Small intestine (tissue), 7 donors: ENCODE data around the gene SMIM5. TPM values are rescaled to one million over a fixed set of nuclear protein-coding genes. Genes with fewer than 3 reads are reported as not detected.

Experiments used
- DNase-seq, 2 donors: peaks; one replicate each; pipeline versions ENCODE4 v3.0.0 to v3.0.0-alpha.2; 2013
- FAIRE-seq: peaks from 2 replicates; lab custom pipeline; 2012; peaks lifted over from hg19 to GRCh38; lab: Jason Lieb, UNC
- H3K27ac ChIP-seq, 3 donors: one replicate each; pipeline ENCODE4 v1.5.1; 2013; ENCODE audit warnings: low read length in 2 of 3, mild to moderate bottlenecking in 2 of 3, control low read depth in 1 of 3, inconsistent platforms in 1 of 3, low read depth in 1 of 3, moderate library complexity in 1 of 3
- H3K27me3 ChIP-seq, 3 donors: one replicate each; pipeline ENCODE4 v1.6.1; 2013; ENCODE audit warnings: low read length in 3 of 3, inconsistent platforms in 1 of 3; ENCODE audit not compliant: control insufficient read depth in 3 of 3, insufficient read depth in 3 of 3
- H3K36me3 ChIP-seq, 3 donors: one replicate each; pipeline ENCODE4 v1.6.1; 2013; ENCODE audit warnings: low read length in 3 of 3, inconsistent platforms in 1 of 3, low read depth in 1 of 3, mild to moderate bottlenecking in 1 of 3, moderate library complexity in 1 of 3; ENCODE audit not compliant: control insufficient read depth in 3 of 3, insufficient read depth in 2 of 3
- H3K4me1 ChIP-seq, 3 donors: one replicate each; pipeline ENCODE4 v1.6.1; 2013; ENCODE audit warnings: low read length in 2 of 3, inconsistent platforms in 1 of 3, low read depth in 1 of 3, mild to moderate bottlenecking in 1 of 3, moderate library complexity in 1 of 3; ENCODE audit not compliant: control insufficient read depth in 3 of 3, insufficient read depth in 2 of 3
- H3K4me3 ChIP-seq, 3 donors: one replicate each; pipeline ENCODE4 v1.5.1; 2013; ENCODE audit warnings: low read length in 3 of 3, control low read depth in 1 of 3, inconsistent platforms in 1 of 3, low read depth in 1 of 3, mild to moderate bottlenecking in 1 of 3, moderate library complexity in 1 of 3
- H3K9me3 ChIP-seq, 2 donors: one replicate each; pipeline ENCODE4 v1.6.1; 2013; ENCODE audit warnings: low read depth in 1 of 2, low read length in 1 of 2; ENCODE audit not compliant: control insufficient read depth in 2 of 2, insufficient read depth in 1 of 2
- WGBS, 3 donors: extraction: QIAGEN DNeasy Blood & Tissue Kit; methylation state at CpG; one replicate each; pipeline ENCODE4 v1.1.7; 2013; 5-methylcytosine and 5-hydroxymethylcytosine counted together
- polyA plus RNA-seq, 4 donors: library from polyadenylated mRNA; stranded (reverse) in 3 of 4; unstranded in 1 of 4; fragments of 200-250 nt in 3 of 4; fragments of 120-200 nt in 1 of 4; gene quantifications; one replicate each; pipeline versions ENCODE4 v1.2.1 to v1.2.3, GENCODE V29; 2013
- donor health status: healthy with polysubstance abuse.
- donor health status: control.
- donor health status: control.
- donor health status: Bipolar disorder and iron deficiency.
- donor health status: healthy.

The SMIM5 gene
- polyA plus RNA-seq, 4 donors: 10.4 to 114 (median 52.9) TPM

DNA sequence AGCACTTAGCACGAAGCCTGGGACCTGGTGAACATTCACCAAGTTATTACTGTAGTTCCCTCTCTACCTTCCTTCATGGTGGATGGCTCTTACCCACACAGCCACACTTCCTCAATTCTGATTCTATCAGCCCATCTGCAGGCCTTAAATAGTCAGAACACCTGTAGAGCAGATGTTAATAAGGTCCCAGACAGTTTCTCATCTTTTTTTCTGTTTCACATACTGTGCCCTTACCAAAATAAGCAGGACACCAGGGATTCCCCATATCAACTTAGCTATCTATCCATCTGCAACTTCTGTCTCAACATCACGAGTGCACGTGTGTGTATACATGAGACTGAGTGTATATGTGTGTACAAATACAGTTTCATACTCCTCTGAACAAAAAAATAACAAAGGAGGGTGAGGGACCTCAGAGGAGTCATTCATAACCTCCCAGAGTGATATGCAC is 30.9 kb downstream of the SMIM5 start:
- FAIRE-seq: no peak
- Histone ChIP-seq H3K4me1 (peaks cover 0 to 14% (median 8%) of the 10 kb centered on the region in 3 donors), H3K27me3 (no peaks in the 10 kb centered on the region), H3K36me3 (peaks cover 2 to 44% (median 2%) of the 10 kb centered on the region in 3 donors), H3K4me3 (no peak overlapping the region), H3K9me3 (no peaks in the 10 kb centered on the region), H3K27ac (peak overlapping the region in 1 of 3 donors; percentile 34)
- no peak for DNase-seq
- WGBS, 3 donors: 76 to 89% (median 87%) methylated on average over 3 of the region's 3 CpGs

DNA sequence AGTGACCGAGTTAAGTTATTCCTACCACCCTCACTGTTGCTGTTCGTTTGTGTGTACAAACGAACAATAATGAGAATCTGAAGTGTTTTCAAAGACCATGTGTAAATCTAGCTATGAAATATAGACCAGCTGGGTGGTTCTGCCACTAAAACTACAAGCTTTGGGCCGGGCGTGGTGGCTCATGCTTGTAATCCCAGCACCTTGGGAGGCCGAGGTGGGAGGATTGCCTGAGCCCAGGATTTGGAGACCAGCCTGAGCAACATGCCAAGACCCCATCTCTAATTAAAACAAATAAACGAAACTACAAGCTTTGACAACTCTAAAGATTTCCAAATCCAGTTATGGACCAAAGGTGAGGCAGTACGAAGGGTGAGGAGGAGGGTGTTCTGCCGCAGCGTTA is 32.7 kb downstream of the SMIM5 start:
- Histone ChIP-seq H3K4me1 (peaks cover 0 to 14% (median 8%) of the 10 kb centered on the region in 3 donors), H3K4me3 (peak overlapping the region in 1 of 3 donors; percentile 96), H3K36me3 (peaks cover 2 to 35% (median 3%) of the 10 kb centered on the region in 3 donors), H3K9me3 (no peaks in the 10 kb centered on the region), H3K27me3 (no peaks in the 10 kb centered on the region), H3K27ac (no peak overlapping the region)
- FAIRE-seq (no peak), DNase-seq (no peak)
- WGBS, 3 donors: 74 to 86% (median 78%) methylated on average over 10 of the region's 10 CpGs

DNA sequence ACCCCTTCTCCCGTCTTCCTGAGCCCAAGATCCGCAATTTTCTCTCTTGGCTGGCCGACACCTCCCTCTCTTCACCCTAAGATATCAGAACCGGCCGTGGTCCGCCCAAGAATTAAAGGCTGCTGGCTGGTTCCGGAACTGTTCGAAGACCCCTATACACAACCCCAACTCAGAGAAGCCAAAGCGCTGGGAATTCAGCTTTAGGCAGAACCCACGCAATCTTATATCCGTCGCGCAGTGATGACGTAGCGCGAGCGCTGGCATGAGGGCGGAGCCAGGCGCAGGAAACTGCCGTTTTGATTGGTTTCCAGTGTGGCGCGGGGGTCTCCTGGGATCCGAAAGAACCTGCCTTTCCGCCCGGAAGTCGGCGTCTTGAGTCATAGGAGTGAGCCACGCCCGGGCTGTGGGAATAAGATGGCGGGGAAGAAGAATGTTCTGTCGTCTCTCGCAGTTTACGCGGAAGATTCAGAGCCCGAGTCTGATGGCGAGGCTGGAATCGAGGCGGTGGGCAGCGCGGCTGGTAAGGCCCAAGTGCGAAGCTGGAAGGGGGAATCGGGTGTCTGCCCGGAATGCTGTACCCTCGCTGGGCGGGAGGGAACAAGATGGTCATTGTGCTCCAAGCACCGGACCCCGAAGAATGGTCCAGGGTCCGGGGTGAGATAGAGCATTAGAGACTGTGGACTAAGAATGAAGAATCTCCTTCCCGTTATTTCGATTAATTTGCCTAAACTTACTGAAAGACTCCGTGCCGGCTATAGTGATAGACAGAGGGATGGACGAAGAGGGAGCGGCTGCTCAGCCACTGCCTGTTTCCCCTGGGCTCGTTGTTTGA is 33.9 kb downstream of the SMIM5 start, which contains the start of the genes RECQL5 and SAP30BP:
RECQL5 (minus strand) TSS at position 196 of the 832 bp plus-strand sequence. CDS start 597 bp downstream, outside the sequence.
SAP30BP (plus strand) TSS at position 380 of the 832 bp plus-strand sequence; CDS start at position 415, 35 bp downstream.
- 0 to 1% (median 0%) methylated on average over 55 of the region's 55 CpGs for WGBS, 3 donors
- no peak for FAIRE-seq
- H3K36me3 ChIP-seq: peaks cover 5 to 32% (median 5%) of the 10 kb centered on the region in 3 donors
- peaks cover 0 to 14% (median 8%) of the 10 kb centered on the region in 3 donors for H3K4me1 ChIP-seq
- no peaks in the 10 kb centered on the region for H3K27me3 ChIP-seq
- no peaks in the 10 kb centered on the region for H3K9me3 ChIP-seq
- H3K4me3 ChIP-seq: peak within 1 kb of the TSS; percentile 69 to 96 (median 96)
- DNase-seq: peak; percentile 99
- H3K27ac ChIP-seq: peak within 1 kb of the TSS; percentile 67 to 99 (median 83)

DNA sequence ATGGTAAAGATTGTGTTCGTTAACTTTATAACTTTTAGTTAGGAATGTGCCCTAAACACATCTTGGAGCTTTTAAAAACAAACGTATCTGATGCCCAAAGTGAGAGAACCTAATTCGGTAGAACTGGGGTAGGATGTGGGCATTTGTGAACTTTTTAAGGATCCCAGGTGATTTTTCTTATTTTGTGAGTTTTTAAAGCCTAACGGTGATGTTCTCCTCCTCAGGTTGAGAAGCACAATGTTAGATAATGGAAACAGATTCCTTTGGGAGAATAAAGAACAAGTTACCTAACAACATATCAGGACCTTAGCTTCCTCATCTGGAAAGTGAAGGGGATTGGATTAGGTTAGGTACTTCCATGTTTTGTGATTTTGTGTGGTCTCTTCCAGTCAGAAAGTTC is 34.6 kb downstream of the SMIM5 start:
- H3K36me3 ChIP-seq: peaks cover 6 to 30% (median 7%) of the 10 kb centered on the region in 3 donors
- peaks cover 0 to 14% (median 8%) of the 10 kb centered on the region in 3 donors for H3K4me1 ChIP-seq
- H3K9me3 ChIP-seq: no peaks in the 10 kb centered on the region
- DNase-seq (no peak), FAIRE-seq (no peak)
- H3K4me3 ChIP-seq: peak overlapping the region; percentile 69 to 96 (median 96)
- 2 to 6% (median 4%) methylated on average over 4 of the region's 4 CpGs for WGBS, 3 donors
- H3K27me3 ChIP-seq: no peaks in the 10 kb centered on the region
- peak overlapping the region in 2 of 3 donors; percentile 83 to 99 for H3K27ac ChIP-seq

DNA sequence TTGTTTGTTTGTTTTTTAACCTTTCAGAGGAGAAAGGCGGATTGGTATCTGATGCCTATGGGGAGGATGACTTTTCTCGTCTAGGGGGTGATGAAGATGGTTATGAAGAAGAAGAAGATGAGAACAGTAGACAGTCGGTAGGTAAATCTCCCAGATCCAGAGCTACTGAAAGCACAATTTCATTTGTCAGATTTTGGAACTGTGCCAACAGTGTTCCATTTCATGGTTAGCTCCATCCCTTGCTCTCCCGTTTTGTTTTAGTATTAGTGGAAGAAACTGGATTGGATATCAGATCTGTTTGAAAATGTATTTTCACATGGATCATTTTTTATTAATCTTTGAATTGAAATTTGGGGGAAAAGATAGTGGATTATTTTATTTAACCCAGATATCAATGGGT is 35.3 kb downstream of the SMIM5 start:
- Histone ChIP-seq H3K9me3 (no peaks in the 10 kb centered on the region), H3K4me3 (peak overlapping the region in 1 of 3 donors; percentile 96), H3K4me1 (peaks cover 0 to 14% (median 8%) of the 10 kb centered on the region in 3 donors), H3K36me3 (peaks cover 5 to 35% (median 8%) of the 10 kb centered on the region in 3 donors), H3K27ac (no peak overlapping the region), H3K27me3 (no peaks in the 10 kb centered on the region)
- DNase-seq (no peak), FAIRE-seq (no peak)
- 60 to 73% (median 68%) methylated on average over 4 of the region's 4 CpGs for WGBS, 3 donors

DNA sequence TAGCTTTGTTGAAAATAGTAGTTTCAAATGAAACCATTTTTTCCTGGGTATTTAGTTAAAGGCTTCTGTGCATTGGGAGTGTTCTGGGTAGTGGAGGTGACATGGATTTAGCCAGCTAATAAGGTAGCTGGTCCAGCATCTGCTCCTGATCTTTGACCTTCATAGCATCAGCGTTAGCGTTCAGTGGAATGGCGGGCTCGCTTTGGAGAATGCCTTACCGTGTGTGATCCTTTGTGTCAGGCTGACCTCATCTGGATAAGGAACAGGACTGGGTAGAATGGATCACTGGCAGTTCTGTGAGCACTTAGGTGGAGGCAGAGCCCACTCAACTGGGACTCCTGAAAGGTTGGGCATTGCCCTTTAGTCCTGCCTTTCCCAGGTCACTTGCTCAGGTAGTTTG is 37.6 kb downstream of the SMIM5 start:
- Histone ChIP-seq H3K27ac (no peak overlapping the region), H3K9me3 (no peaks in the 10 kb centered on the region), H3K4me1 (peaks cover 0 to 12% (median 8%) of the 10 kb centered on the region in 3 donors), H3K27me3 (no peaks in the 10 kb centered on the region), H3K36me3 (peaks cover 5 to 45% (median 10%) of the 10 kb centered on the region in 3 donors), H3K4me3 (no peak overlapping the region)
- FAIRE-seq: no peak
- WGBS, 3 donors: 61 to 80% (median 77%) methylated on average over 5 of the region's 5 CpGs
- no peak for DNase-seq

DNA sequence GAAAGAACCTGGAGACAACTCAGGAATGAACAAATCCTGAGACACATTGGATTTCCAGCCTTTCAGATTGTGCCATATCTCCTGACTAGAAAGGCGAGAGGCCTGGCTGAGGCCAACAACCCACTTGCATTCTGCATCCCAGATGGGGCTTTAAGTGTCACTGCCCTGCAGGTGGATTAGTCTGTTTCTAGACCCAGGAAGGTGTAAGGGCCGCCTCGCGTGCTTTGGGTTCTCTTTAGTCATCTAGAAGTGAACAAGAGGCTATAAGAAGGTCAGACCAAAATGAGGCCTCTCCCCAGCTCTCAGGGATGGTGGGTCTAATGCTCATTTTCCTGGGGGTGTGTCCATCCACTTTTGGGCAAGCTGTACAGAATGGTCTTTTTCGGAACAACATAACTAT is 38.8 kb downstream of the SMIM5 start:
- no peaks in the 10 kb centered on the region for H3K9me3 ChIP-seq
- WGBS, 3 donors: 96 to 97% (median 97%) methylated on average over 5 of the region's 5 CpGs
- FAIRE-seq (no peak), DNase-seq (no peak)
- no peak overlapping the region for H3K27ac ChIP-seq
- no peak overlapping the region for H3K4me3 ChIP-seq
- peaks cover 5 to 45% (median 10%) of the 10 kb centered on the region in 3 donors for H3K36me3 ChIP-seq
- H3K27me3 ChIP-seq: no peaks in the 10 kb centered on the region
- peaks cover 0 to 6% (median 3%) of the 10 kb centered on the region in 3 donors for H3K4me1 ChIP-seq

DNA sequence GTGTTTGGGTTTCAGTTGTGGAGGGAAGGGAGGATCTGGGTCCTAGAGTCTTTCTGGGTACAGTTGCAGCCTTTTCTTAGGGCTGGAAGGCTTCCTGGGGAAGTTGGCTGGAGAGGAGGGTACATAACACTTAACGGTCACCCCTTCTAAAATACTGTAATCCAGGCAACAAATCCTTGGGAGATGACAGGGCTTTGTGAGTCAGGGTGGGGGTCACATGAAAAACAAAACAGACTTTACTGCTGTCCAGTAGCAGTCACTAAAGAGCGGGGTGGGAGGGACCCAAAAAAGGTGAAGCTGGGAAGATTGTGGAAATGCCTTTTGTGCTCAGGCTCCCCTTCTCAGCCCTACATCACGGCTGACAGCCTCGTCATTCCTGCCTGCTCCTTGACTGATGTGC is 40.3 kb downstream of the SMIM5 start:
- DNase-seq (no peak), FAIRE-seq (no peak)
- peaks cover 0 to under 1% (median under 1%) of the 10 kb centered on the region in 3 donors for H3K4me1 ChIP-seq
- H3K9me3 ChIP-seq: no peaks in the 10 kb centered on the region
- peaks cover 6 to 52% (median 10%) of the 10 kb centered on the region in 3 donors for H3K36me3 ChIP-seq
- no peaks in the 10 kb centered on the region for H3K27me3 ChIP-seq
- WGBS, 3 donors: 79 to 91% (median 88%) methylated on average over 4 of the region's 4 CpGs
- no peak overlapping the region for H3K4me3 ChIP-seq
- no peak overlapping the region for H3K27ac ChIP-seq
